Pons (tissue), 1 donor: ENCODE data around the gene ZFHX3.

Experiments used
- DNase-seq: peaks from one replicate; pipeline ENCODE4 v3.0.0-alpha.2; 2016; ENCODE audit warnings: low spot score

ZFHX3 gene

GRCh38 chr16:72743011-72743761, 304.7 kb downstream of the ZFHX3 start:
- DNase-seq, result no peak

GRCh38 chr16:72740347-72740746, 307.6 kb downstream of the ZFHX3 start:
- no peak for DNase-seq

- DNase-seq, result no peak
Observed at GRCh38 chr16:72739577-72739976, 308.4 kb downstream of the ZFHX3 start.

GRCh38 chr16:72736074-72736473, 311.9 kb downstream of the ZFHX3 start:
- no peak for DNase-seq
